Erythroblast (primary cell): Measurements from ENCODE around the gene TLE7.
A peak's percentile ranks its signal among the peaks of the same experiment; 100 is the strongest.

ENCODE experiments used
- DNase-seq, 2 experiments: peaks; one replicate each; lab custom pipeline; 2025; lab: John Stamatoyannopoulos, UW
- GATA1 ChIP-seq: IDR thresholded peaks from 2 replicates; pipeline ENCODE4 v1.6.1; 2011; ENCODE audit warnings: low read depth, mild to moderate bottlenecking, control low read depth, low read length, moderate library complexity
- POLR2A ChIP-seq: IDR thresholded peaks from 2 replicates; pipeline ENCODE4 v1.6.1; 2011; ENCODE audit warnings: mild to moderate bottlenecking, low read length

The TLE7 gene

DNA sequence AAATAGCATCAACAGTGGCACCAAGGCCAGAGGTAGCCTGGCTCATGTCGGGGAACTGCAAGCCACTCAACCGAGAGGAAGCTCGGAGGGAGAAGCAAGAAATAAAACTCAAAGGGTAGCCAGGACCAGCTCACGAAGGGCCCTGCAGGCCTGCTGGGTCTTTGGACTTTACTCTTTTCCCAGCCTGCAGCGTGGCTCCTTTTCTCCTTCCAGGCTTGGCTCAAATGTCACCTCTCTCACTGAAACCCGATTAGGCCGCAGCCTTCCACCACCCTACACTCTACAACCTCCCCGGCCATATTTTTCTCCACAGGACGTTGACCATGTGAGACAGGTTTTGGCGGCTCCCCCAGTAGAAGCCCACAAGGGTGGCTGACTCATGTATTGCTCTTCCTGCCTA, 45.3 kb downstream of the TLE7 start:
- DNase-seq: no peak
- TF ChIP-seq POLR2A (no peak), GATA1 (no peak)

DNA sequence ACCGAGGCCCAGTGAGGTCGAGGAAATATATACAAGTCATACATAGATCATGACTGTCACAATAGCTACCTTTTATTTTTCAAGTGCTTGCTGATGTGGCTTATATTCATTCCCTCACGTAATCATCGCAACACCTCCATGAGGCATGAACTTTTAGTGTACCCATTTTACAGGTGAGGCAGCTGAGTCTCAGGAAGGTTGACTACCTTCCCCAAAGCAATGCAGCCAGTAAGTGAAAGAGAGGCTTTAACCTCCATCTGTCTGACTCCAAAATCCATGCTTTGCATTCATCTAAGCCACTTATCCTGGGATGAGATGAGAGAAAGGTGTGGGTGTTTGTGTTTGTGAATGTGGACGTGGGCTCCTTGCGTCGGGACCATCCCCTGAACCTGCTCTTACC, 52.5 kb downstream of the TLE7 start:
- no peak for DNase-seq
- TF ChIP-seq GATA1 (no peak), POLR2A (no peak)

DNA sequence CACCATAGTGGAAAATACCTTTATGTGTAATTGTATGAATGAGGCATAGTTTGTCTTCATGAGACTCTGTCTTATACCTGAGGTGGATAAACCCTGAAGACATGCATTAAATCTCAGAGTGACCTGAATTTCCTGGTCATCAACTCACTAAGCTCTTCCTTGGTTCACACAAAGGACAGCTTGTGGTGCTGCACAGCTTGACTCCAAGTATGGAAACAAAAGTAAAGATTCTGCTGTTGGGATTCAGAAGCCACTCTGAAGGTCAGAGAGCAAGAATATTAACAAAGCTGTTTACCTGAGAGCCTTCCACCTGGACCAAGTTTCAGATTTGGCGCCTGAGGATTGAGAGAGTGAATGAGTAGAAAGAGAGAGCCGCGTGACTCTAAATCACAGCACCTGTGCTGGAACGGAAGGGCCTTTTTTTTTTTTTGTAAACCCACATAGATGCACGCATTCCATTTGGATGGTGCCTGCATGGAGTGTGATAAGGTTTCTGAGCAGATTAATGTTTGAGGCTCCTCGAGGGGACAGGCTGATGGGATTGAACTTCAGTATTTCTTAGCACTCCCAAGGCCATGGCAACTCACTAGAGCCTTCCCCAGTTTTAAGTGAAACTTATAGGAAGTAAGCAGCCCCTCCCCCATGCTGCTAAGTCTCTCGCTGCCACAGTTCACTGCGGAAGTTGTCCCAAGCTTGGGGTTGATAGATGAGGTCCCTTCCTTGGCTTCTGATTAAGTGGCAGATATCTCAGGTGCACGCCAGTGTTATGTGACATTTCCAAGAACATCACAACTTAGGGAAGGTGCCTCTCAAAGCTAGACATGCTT, 54.6 kb downstream of the TLE7 start:
- no peak for DNase-seq
- TF ChIP-seq POLR2A: no peak
- no peak for TF ChIP-seq GATA1

DNA sequence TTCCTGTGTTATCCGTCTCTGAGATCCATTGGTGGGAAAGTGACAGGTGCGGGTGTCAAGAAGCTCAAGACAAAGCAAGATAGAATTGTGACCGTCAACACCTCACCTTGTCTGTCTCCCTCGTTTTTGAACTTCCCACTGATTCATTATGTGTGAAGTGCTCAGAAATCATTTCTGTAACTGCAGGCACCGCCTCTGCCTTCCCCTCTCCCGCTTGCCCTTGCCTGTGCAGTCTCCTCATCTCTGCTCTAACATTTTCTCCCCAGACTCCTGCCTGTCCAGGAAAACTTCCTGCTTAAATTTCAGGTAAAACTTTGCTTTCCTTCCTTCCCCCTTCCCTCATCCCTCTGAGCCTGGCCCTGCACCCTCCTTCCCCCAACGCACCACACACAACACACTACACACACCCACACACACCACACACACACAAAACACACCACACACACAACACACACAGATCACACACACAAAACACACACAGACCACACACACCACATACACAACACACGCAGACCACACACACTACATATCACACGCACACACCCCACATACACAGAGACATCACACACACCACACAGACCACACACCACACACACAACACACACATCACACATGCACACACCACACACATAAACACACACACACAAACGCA, 57.7 kb downstream of the TLE7 start:
- TF ChIP-seq POLR2A (no peak), GATA1 (no peak)
- peak in 1 of 2 experiments; percentile 26 for DNase-seq

DNA sequence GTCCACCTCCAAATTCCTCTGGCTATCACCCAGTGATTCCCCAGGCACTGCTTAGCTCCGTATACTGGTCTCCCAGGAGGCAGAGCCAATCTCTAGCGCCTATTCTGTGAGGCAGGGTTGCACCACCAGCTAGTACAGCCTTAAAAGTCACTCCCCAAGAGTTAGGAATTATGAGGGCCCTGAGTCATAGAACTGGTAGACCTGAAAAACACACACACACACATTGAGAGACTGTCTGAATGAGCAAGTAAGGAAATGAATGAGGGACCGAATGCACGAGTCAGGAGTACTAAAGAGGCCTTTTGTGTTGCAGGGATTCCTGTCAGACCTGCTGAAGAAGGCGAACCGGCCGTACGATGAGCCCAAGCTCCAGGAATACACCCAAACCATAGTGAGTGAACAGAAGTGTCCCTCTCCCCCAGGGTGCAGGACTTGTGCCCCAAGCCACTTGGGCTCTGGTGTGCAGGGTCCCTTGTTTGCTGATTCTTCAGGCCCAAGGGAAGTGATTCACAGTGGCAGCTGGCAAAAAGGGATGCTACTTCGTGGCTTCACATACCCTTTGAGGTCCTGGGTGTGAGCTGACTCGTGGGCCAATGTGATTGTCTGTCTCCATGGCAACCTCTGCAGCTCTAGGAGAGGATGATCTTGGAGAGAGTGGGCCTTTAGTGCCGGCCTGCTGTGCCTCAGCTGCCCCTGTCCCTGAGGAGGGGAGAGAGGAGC, 58.6 kb downstream of the TLE7 start:
- TF ChIP-seq POLR2A (no peak), GATA1 (no peak)
- DNase-seq: peak in 1 of 2 experiments; percentile 35

- TF ChIP-seq GATA1 (no peak), POLR2A (no peak)
Measured at GRCh38 chr16:71380831-71381230, 61.0 kb downstream of the TLE7 start.

More at GRCh38 chr16:71380831-71381230, 61.0 kb downstream of the TLE7 start:
- no peak for DNase-seq
